ENCODE data around the gene AGBL1. TPM values are rescaled to one million over a fixed set of nuclear protein-coding genes. Genes with fewer than 3 reads are reported as not detected.

AGBL1 gene
- polyA plus RNA-seq, 1 donor (not counting 4 experiments of a cell fraction or from before 2014, with no cell fraction given) = not detected

- Histone ChIP-seq H3K27me3 (ENCODE audit: control insufficient read depth, extremely low read depth, insufficient read depth, low read length) (no peaks in the 10 kb centered on the region), H4K20me1 (ENCODE audit: control insufficient read depth, extremely low read depth, insufficient read depth, low read length) (no peaks in the 10 kb centered on the region), H2AFZ (ENCODE audit: control insufficient read depth, low read length) (no peak overlapping the region), H3K9ac (ENCODE audit: control insufficient read depth, extremely low read depth, insufficient read depth, low read length) (no peak overlapping the region), H3K27ac (ENCODE audit: control insufficient read depth, insufficient read depth, low read length) (no peak overlapping the region), H3K9me1 (ENCODE audit: control insufficient read depth, extremely low read depth, insufficient read depth, low read length) (no peaks in the 10 kb centered on the region), H3K4me3 (ENCODE audit: control insufficient read depth in 2 of 3, extremely low read depth in 1 of 3, insufficient read depth in 2 of 3, low read depth in 1 of 3, low read length in 3 of 3) (no peak overlapping the region), H3K4me1 (ENCODE audit: control insufficient read depth, extremely low read depth, insufficient read depth, low read length) (no peaks in the 10 kb centered on the region), H3K79me2 (ENCODE audit: control insufficient read depth, insufficient read depth, low read length) (no peaks in the 10 kb centered on the region), H3K4me2 (ENCODE audit: control insufficient read depth, extremely low read depth, insufficient read depth, low read depth, low read length) (no peak overlapping the region), H3K9me3 (ENCODE audit: control insufficient read depth, low read depth, low read length) (no peaks in the 10 kb centered on the region), H3K36me3 (ENCODE audit: control insufficient read depth in 2 of 2, extremely low read depth in 1 of 2, insufficient read depth in 2 of 2, low read length in 2 of 2) (no peaks in the 10 kb centered on the region)
- no peak for TF ChIP-seq EZH2 (IDR thresholded peaks at IDR 0.05; ENCODE audit: low read length)
- no peak for TF ChIP-seq CTCF (optimal IDR thresholded peaks at IDR 0.05 in 1 of 3, IDR thresholded peaks at IDR 0.05 in 1 of 3, conservative IDR thresholded peaks at IDR 0.05 in 1 of 3; ENCODE audit: extremely low read depth in 1 of 3, insufficient read depth in 2 of 3, low read length in 3 of 3)
- dilution Hi-C loops (cut with MboI; ENCODE audit: extremely low pct_ligation_motif_present, low sequenced_read_pairs) = no loop called here
- no peak for FAIRE-seq
- no peak for DNase-seq (ENCODE audit: low read depth, low spot score)
These were observed 188.9 kb downstream of the AGBL1 start for GRCh38 chr15:86268558-86268957.

- Histone ChIP-seq H3K4me2 (ENCODE audit: control insufficient read depth, extremely low read depth, insufficient read depth, low read depth, low read length) (no peak overlapping the region), H3K79me2 (ENCODE audit: control insufficient read depth, insufficient read depth, low read length) (no peaks in the 10 kb centered on the region), H3K9me1 (ENCODE audit: control insufficient read depth, extremely low read depth, insufficient read depth, low read length) (no peaks in the 10 kb centered on the region), H3K27ac (ENCODE audit: control insufficient read depth, insufficient read depth, low read length) (no peak overlapping the region), H3K36me3 (ENCODE audit: control insufficient read depth in 2 of 2, extremely low read depth in 1 of 2, insufficient read depth in 2 of 2, low read length in 2 of 2) (no peaks in the 10 kb centered on the region), H2AFZ (ENCODE audit: control insufficient read depth, low read length) (no peak overlapping the region), H3K9me3 (ENCODE audit: control insufficient read depth, low read depth, low read length) (no peaks in the 10 kb centered on the region), H3K27me3 (ENCODE audit: control insufficient read depth, extremely low read depth, insufficient read depth, low read length) (no peaks in the 10 kb centered on the region), H4K20me1 (ENCODE audit: control insufficient read depth, extremely low read depth, insufficient read depth, low read length) (no peaks in the 10 kb centered on the region), H3K9ac (ENCODE audit: control insufficient read depth, extremely low read depth, insufficient read depth, low read length) (no peak overlapping the region), H3K4me1 (ENCODE audit: control insufficient read depth, extremely low read depth, insufficient read depth, low read length) (no peaks in the 10 kb centered on the region), H3K4me3 (ENCODE audit: control insufficient read depth in 2 of 3, extremely low read depth in 1 of 3, insufficient read depth in 2 of 3, low read depth in 1 of 3, low read length in 3 of 3) (no peak overlapping the region)
- no peak for FAIRE-seq
- dilution Hi-C loops (cut with MboI; ENCODE audit: extremely low pct_ligation_motif_present, low sequenced_read_pairs) = no loop called here
- no peak for DNase-seq (ENCODE audit: low read depth, low spot score)
- TF ChIP-seq EZH2 (IDR thresholded peaks at IDR 0.05; ENCODE audit: low read length) = no peak
- TF ChIP-seq CTCF (optimal IDR thresholded peaks at IDR 0.05 in 1 of 3, IDR thresholded peaks at IDR 0.05 in 1 of 3, conservative IDR thresholded peaks at IDR 0.05 in 1 of 3; ENCODE audit: extremely low read depth in 1 of 3, insufficient read depth in 2 of 3, low read length in 3 of 3) = no peak
These were observed 193.6 kb downstream of the AGBL1 start for GRCh38 chr15:86273309-86273708.
